Right lobe of liver (tissue), 6 donors: ENCODE measurements around the gene PPARA. TPM values are rescaled to one million over a fixed set of nuclear protein-coding genes. Genes with fewer than 3 reads are reported as not detected.

Experiments used
- ATAC-seq, 4 donors: fragments of 200-7000 bp; cut with Tn5 transposase; one replicate each; pipeline ENCODE4 v1.9.1; 2020; ENCODE audit warnings: mild to moderate bottlenecking in 4 of 4, moderate library complexity in 4 of 4
- DNase-seq, 3 donors: peaks; one replicate each; pipeline ENCODE4 v3.0.0-alpha.2; 2020
- H3K27ac ChIP-seq, 3 donors: fragments of 200-600 bp; one replicate each; pipeline ENCODE4 v1.8.0; 2022
- H3K27me3 ChIP-seq, 2 donors: fragments of 200-600 bp; one replicate each; pipeline ENCODE4 v1.8.0; 2022
- H3K36me3 ChIP-seq, 4 donors: fragments of 200-600 bp; sonication (generic) in 1 of 4; one replicate each; pipeline versions ENCODE4 v1.5.1 to v1.8.0; 2017 to 2022; ENCODE audit warnings: control low read depth in 1 of 4
- H3K4me1 ChIP-seq, 4 donors: fragments of 200-600 bp; sonication (generic) in 1 of 4; one replicate each; pipeline versions ENCODE4 v1.5.1 to v1.8.0; 2017 to 2022; ENCODE audit warnings: control low read depth in 1 of 4
- H3K4me3 ChIP-seq, 3 donors: fragments of 200-600 bp; one replicate each; pipeline ENCODE4 v1.8.0; 2022
- H3K9me3 ChIP-seq, 4 donors: fragments of 200-600 bp; sonication (generic) in 1 of 4; one replicate each; pipeline versions ENCODE4 v1.5.1 to v1.8.0; 2017 to 2022; ENCODE audit warnings: control low read depth in 1 of 4
- CTCF ChIP-seq, 4 donors: fragments of 200-600 bp in 3 of 4; fragments of 450-650 bp in 1 of 4; IDR thresholded peaks; one replicate each; pipeline versions ENCODE4 v1.5.1 to v1.8.0; 2016 to 2022; ENCODE audit warnings: antibody characterized with exemption in 4 of 4, mild to moderate bottlenecking in 2 of 4
- POLR2A ChIP-seq: fragments of 450-650 bp; IDR thresholded peaks from one replicate; pipeline ENCODE4 v1.6.1; 2017; ENCODE audit warnings: antibody characterized with exemption, mild to moderate bottlenecking
- WGBS: methylation state at CpG from one replicate; pipeline ENCODE4 v1.1.6; 2018; ENCODE audit warnings: low coverage, low lambda C conversion rate; ENCODE audit not compliant: insufficient coverage; ENCODE audit errors: missing lambda C conversion rate; 5-methylcytosine and 5-hydroxymethylcytosine counted together
- intact Hi-C, 2 donors: fragments of 100-400 bp; cut with DNase I; formaldehyde crosslinking; loops; one replicate each; pipeline versions ENCODE4 v1.11.2 to v1.14.1; 2022
- total RNA-seq, 6 experiments: library from RNA; depleted of rRNA in 2 of 6; stranded (reverse); fragments of >200 nt in 2 of 6; fragmentation: NEBNext Ultra II Directional in 3 of 6; extraction: Animal tissue kit (Norgen Biotek cat#: 25700) in 3 of 6; gene quantifications; one replicate each; pipeline versions ENCODE4 v1.1.0 to v1.2.4, GENCODE V29; 2016 to 2023
- donor health status: DM: no; HTN: yes; CAD: no.
- donor health status: DM: no; HTN: no; CAD: no.
- donor health status: DM: no; HTN: no; CAD: no.
- donor health status: DM: no; HTN: yes; CAD: no.
- donor health status: DM: no; HTN: yes; CAD: no.

PPARA gene
- total RNA-seq, 6 experiments from 2014 or later = 64.4 to 152 (median 95.1) TPM

- Histone ChIP-seq H3K4me3 (no peak overlapping the region), H3K27me3 (no peaks in the 10 kb centered on the region), H3K36me3 (no peaks in the 10 kb centered on the region), H3K27ac (peak overlapping the region in 1 of 3 donors; percentile 97), H3K4me1 (peaks cover 0 to 71% (median 25%) of the 10 kb centered on the region in 4 donors), H3K9me3 (no peaks in the 10 kb centered on the region)
- ATAC-seq (no peak), DNase-seq (peak in 2 of 3 donors; percentile 53 to 62)
- intact Hi-C loops = no loop called here
- no peak for TF ChIP-seq CTCF (IDR thresholded peaks at IDR 0.05)
- 89% methylated on average over 3 of the region's 14 CpGs for WGBS
Measured at GRCh38 chr22:46145361-46145851, 4.9 kb upstream of the PPARA start.

GRCh38 chr22:46145896-46146295, 4.4 kb upstream of the PPARA start:
- Histone ChIP-seq H3K4me3 (no peak overlapping the region), H3K4me1 (peaks cover 0 to 71% (median 25%) of the 10 kb centered on the region in 4 donors), H3K27me3 (no peaks in the 10 kb centered on the region), H3K36me3 (no peaks in the 10 kb centered on the region), H3K27ac (peak overlapping the region in 1 of 3 donors; percentile 97), H3K9me3 (no peaks in the 10 kb centered on the region)
- intact Hi-C loops = no loop called here
- no peak for TF ChIP-seq CTCF (IDR thresholded peaks at IDR 0.05)
- no peak for TF ChIP-seq POLR2A
- DNase-seq = peak in 2 of 3 donors; percentile 81 to 85
- ATAC-seq = peak in 1 of 4 donors; percentile 6
- 29% methylated on average over 11 of the region's 11 CpGs for WGBS

- no peak for DNase-seq
- peaks cover 0 to 71% (median 25%) of the 10 kb centered on the region in 4 donors for H3K4me1 ChIP-seq
- no peaks in the 10 kb centered on the region for H3K9me3 ChIP-seq
- no peak for ATAC-seq
- peak overlapping the region in 2 of 3 donors; percentile 90 to 97 for H3K27ac ChIP-seq
- H3K36me3 ChIP-seq = no peaks in the 10 kb centered on the region
- H3K27me3 ChIP-seq = no peaks in the 10 kb centered on the region
- WGBS = 83% methylated on average over 2 of the region's 4 CpGs
- no peak for TF ChIP-seq POLR2A
- TF ChIP-seq CTCF (IDR thresholded peaks at IDR 0.05) = no peak
- no peak overlapping the region for H3K4me3 ChIP-seq
- intact Hi-C loops = no loop called here
Measured at GRCh38 chr22:46146329-46146728, 4.0 kb upstream of the PPARA start.

- DNase-seq (peak in 2 of 3 donors; percentile 66 to 67), ATAC-seq (peak in 2 of 4 donors; percentile 0 to 2)
- H3K4me3 ChIP-seq = peak overlapping the region in 1 of 3 donors; percentile 10
- H3K36me3 ChIP-seq = no peaks in the 10 kb centered on the region
- TF ChIP-seq POLR2A (no peak), CTCF (IDR thresholded peaks at IDR 0.05) (no peak)
- H3K4me1 ChIP-seq = peaks cover 0 to 71% (median 25%) of the 10 kb centered on the region in 4 donors
- WGBS = no CpG with 5 or more reads among the region's 7 CpGs
- intact Hi-C loops = no loop called here
- no peaks in the 10 kb centered on the region for H3K27me3 ChIP-seq
- H3K9me3 ChIP-seq = no peaks in the 10 kb centered on the region
- H3K27ac ChIP-seq = peak overlapping the region; percentile 51 to 97 (median 90)
Measured at GRCh38 chr22:46147061-46147460, 3.3 kb upstream of the PPARA start.
